HepG2 (cell line): ENCODE results near the gene CLUH. TPM values are rescaled to one million over a fixed set of nuclear protein-coding genes. Genes with fewer than 3 reads are reported as not detected.

Source experiments
- GPN1 ChIP-seq: sonication (generic); formaldehyde crosslinking; IDR thresholded peaks from 2 replicates; pipeline ENCODE4 v1.5.1; 2020; ENCODE audit warnings: missing genetic modification reagents, borderline replicate concordance
- GRHL1 ChIP-seq: sonication (generic); formaldehyde crosslinking; conservative IDR thresholded peaks from 2 replicates; pipeline ENCODE4 v1.8.0; 2022; ENCODE audit warnings: missing genetic modification reagents
- MATR3 ChIP-seq: sonication (generic); formaldehyde crosslinking; IDR thresholded peaks from 2 replicates; pipeline ENCODE4 v1.4.0; 2020; ENCODE audit warnings: missing genetic modification reagents
- PAXIP1 ChIP-seq: sonication (generic); formaldehyde crosslinking; conservative IDR thresholded peaks from 2 replicates; pipeline ENCODE4 v1.4.0; 2020; ENCODE audit warnings: mild to moderate bottlenecking, missing genetic modification reagents, moderate library complexity
- PHF21A ChIP-seq: sonication (generic); formaldehyde crosslinking; IDR thresholded peaks from 2 replicates; pipeline ENCODE4 v1.5.0; 2020; ENCODE audit warnings: mild to moderate bottlenecking, missing genetic modification reagents
- ZNF563 ChIP-seq: sonication (generic); formaldehyde crosslinking; IDR thresholded peaks from 2 replicates; pipeline ENCODE4 v1.8.0; 2022; ENCODE audit warnings: mild to moderate bottlenecking, moderate library complexity, missing genetic modification reagents
- ZNF75D ChIP-seq: sonication (generic); formaldehyde crosslinking; IDR thresholded peaks from 2 replicates; pipeline ENCODE4 v1.8.1; 2023; ENCODE audit warnings: missing genetic modification reagents, mild to moderate bottlenecking, borderline replicate concordance
- ZNF775 ChIP-seq: sonication (generic); formaldehyde crosslinking; IDR thresholded peaks from 2 replicates; pipeline ENCODE4 v1.4.0; 2020; ENCODE audit warnings: missing genetic modification reagents, mild to moderate bottlenecking, moderate library complexity, borderline replicate concordance
- ZNF839 ChIP-seq: sonication (generic); formaldehyde crosslinking; IDR thresholded peaks from 2 replicates; pipeline ENCODE4 v1.4.0; 2020; ENCODE audit warnings: missing genetic modification reagents, mild to moderate bottlenecking, borderline replicate concordance
- ZNF879 ChIP-seq: sonication (generic); formaldehyde crosslinking; IDR thresholded peaks from 2 replicates; pipeline ENCODE4 v1.8.1; 2023; ENCODE audit warnings: missing genetic modification reagents
- ZSCAN30 ChIP-seq: sonication (generic); formaldehyde crosslinking; IDR thresholded peaks from 2 replicates; pipeline ENCODE4 v1.5.0; 2020; ENCODE audit warnings: mild to moderate bottlenecking, missing genetic modification reagents
- polyA plus RNA-seq, 8 experiments: library from polyadenylated mRNA; depleted of rRNA in 3 of 8; stranded (reverse) in 7 of 8; unstranded in 1 of 8; fragments of >200 nt; fragmentation: Illumina TruSeq in 4 of 8; extraction: Trizol in 4 of 8; gene quantifications; 2 replicates each; pipeline versions ENCODE4 v1.2.1 to v1.2.3, GENCODE V29; 2011 to 2016; ENCODE audit warnings: low read depth in 4 of 8, missing spikeins in 1 of 8, mixed read lengths in 1 of 8; ENCODE audit not compliant: insufficient read depth in 1 of 8
- total RNA-seq, 5 experiments: library from RNA; depleted of rRNA; stranded (reverse); fragments of >200 nt; fragmentation: Illumina TruSeq; extraction: Trizol; gene quantifications; 2 replicates each; pipeline ENCODE4 v1.2.3, GENCODE V29; 2016; ENCODE audit warnings: low read depth in 1 of 5
- TF ChIP-seq, protein P1 (sequence below): sonication (generic); formaldehyde crosslinking; IDR thresholded peaks from 2 replicates; pipeline ENCODE4 v1.5.1; 2020; ENCODE audit warnings: mild to moderate bottlenecking, missing genetic modification reagents, borderline replicate concordance
- TF ChIP-seq, protein P2 (sequence below): sonication (generic); formaldehyde crosslinking; IDR thresholded peaks from 2 replicates; pipeline ENCODE4 v1.4.0; 2020; ENCODE audit warnings: missing genetic modification reagents

The CLUH gene
- total and polyA plus RNA-seq, 2 of the 13 experiments (the other 11 are each of a cell fraction or from before 2014, with no cell fraction given), result 30.9 to 60.5 TPM

DNA sequence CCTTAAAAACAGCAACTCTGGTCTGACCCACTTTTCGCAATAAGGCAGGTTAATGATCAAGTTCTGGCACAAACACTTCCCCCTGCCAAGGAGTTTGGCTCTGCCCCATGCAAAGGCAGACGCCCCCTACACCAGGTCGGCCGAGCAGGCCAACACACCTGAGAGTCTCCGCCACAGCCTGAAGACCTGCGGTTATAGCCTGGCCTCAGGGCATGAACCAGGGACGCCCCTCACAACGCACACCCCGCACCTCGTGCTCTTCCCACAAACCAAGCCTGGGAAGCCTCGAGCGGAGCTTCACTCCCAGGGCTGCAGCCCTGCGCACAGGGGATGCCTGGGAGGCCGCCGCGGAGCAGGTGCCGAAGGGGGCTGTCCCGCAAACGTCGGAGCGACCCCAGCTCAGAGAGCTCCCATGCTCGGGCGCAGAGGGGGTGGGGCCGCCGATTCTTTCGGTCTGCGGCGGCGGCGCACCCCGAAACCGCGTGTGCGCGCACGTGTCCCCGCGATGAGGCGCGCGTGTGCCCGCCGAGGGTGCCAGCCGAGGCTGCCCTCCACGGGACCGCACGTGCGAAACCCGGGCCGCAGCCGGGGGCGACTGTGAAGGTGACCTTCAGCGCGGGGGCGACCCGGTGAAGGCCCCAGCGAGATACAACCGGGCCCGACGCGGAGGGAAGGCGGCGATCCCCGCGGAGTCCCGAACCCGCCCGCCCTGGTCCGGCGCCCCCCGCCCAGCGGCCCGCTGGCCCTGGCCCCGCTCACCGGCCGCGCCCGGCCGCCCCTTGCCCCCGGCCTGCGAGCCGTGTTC is 559 bp downstream of the CLUH start (continued):
- TF ChIP-seq ZNF75D (CRISPR knock-in tag), result no peak
- TF ChIP-seq ZNF775 (CRISPR knock-in tag), result no peak
- TF ChIP-seq, protein P1, sequence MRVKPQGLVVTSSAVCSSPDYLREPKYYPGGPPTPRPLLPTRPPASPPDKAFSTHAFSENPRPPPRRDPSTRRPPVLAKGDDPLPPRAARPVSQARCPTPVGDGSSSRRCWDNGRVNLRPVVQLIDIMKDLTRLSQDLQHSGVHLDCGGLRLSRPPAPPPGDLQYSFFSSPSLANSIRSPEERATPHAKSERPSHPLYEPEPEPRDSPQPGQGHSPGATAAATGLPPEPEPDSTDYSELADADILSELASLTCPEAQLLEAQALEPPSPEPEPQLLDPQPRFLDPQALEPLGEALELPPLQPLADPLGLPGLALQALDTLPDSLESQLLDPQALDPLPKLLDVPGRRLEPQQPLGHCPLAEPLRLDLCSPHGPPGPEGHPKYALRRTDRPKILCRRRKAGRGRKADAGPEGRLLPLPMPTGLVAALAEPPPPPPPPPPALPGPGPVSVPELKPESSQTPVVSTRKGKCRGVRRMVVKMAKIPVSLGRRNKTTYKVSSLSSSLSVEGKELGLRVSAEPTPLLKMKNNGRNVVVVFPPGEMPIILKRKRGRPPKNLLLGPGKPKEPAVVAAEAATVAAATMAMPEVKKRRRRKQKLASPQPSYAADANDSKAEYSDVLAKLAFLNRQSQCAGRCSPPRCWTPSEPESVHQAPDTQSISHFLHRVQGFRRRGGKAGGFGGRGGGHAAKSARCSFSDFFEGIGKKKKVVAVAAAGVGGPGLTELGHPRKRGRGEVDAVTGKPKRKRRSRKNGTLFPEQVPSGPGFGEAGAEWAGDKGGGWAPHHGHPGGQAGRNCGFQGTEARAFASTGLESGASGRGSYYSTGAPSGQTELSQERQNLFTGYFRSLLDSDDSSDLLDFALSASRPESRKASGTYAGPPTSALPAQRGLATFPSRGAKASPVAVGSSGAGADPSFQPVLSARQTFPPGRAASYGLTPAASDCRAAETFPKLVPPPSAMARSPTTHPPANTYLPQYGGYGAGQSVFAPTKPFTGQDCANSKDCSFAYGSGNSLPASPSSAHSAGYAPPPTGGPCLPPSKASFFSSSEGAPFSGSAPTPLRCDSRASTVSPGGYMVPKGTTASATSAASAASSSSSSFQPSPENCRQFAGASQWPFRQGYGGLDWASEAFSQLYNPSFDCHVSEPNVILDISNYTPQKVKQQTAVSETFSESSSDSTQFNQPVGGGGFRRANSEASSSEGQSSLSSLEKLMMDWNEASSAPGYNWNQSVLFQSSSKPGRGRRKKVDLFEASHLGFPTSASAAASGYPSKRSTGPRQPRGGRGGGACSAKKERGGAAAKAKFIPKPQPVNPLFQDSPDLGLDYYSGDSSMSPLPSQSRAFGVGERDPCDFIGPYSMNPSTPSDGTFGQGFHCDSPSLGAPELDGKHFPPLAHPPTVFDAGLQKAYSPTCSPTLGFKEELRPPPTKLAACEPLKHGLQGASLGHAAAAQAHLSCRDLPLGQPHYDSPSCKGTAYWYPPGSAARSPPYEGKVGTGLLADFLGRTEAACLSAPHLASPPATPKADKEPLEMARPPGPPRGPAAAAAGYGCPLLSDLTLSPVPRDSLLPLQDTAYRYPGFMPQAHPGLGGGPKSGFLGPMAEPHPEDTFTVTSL (CRISPR knock-in tag), result peak; percentile 40; the same call in 1 of the 2 replicates
- peak; percentile 60; the same call in 1 of the 2 replicates for TF ChIP-seq ZNF563 (CRISPR knock-in tag)
- no peak for TF ChIP-seq GRHL1 (CRISPR knock-in tag)
- TF ChIP-seq ZNF879 (CRISPR knock-in tag), result peak; percentile 51; the same call in 1 of the 2 replicates
- no peak for TF ChIP-seq GPN1 (CRISPR knock-in tag)
- 0 out of 2 replicates have a peak, but pooled peaks have one; percentile 11 for TF ChIP-seq PHF21A (CRISPR knock-in tag)
- TF ChIP-seq MATR3, result no peak
- peak; percentile 75 for TF ChIP-seq PAXIP1 (CRISPR knock-in tag)
- TF ChIP-seq ZSCAN30 (CRISPR knock-in tag), result no peak
- TF ChIP-seq, protein P2, sequence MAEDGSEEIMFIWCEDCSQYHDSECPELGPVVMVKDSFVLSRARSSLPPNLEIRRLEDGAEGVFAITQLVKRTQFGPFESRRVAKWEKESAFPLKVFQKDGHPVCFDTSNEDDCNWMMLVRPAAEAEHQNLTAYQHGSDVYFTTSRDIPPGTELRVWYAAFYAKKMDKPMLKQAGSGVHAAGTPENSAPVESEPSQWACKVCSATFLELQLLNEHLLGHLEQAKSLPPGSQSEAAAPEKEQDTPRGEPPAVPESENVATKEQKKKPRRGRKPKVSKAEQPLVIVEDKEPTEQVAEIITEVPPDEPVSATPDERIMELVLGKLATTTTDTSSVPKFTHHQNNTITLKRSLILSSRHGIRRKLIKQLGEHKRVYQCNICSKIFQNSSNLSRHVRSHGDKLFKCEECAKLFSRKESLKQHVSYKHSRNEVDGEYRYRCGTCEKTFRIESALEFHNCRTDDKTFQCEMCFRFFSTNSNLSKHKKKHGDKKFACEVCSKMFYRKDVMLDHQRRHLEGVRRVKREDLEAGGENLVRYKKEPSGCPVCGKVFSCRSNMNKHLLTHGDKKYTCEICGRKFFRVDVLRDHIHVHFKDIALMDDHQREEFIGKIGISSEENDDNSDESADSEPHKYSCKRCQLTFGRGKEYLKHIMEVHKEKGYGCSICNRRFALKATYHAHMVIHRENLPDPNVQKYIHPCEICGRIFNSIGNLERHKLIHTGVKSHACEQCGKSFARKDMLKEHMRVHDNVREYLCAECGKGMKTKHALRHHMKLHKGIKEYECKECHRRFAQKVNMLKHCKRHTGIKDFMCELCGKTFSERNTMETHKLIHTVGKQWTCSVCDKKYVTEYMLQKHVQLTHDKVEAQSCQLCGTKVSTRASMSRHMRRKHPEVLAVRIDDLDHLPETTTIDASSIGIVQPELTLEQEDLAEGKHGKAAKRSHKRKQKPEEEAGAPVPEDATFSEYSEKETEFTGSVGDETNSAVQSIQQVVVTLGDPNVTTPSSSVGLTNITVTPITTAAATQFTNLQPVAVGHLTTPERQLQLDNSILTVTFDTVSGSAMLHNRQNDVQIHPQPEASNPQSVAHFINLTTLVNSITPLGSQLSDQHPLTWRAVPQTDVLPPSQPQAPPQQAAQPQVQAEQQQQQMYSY (CRISPR knock-in tag), result no peak
- TF ChIP-seq ZNF839, result no peak
